ENCODE results near the gene NFASC. TPM values are rescaled to one million over a fixed set of nuclear protein-coding genes. Genes with fewer than 3 reads are reported as not detected.

Gene NFASC
- total and polyA plus RNA-seq, 2 experiments from 2014 or later = 46.3 to 54.7 TPM

DNA sequence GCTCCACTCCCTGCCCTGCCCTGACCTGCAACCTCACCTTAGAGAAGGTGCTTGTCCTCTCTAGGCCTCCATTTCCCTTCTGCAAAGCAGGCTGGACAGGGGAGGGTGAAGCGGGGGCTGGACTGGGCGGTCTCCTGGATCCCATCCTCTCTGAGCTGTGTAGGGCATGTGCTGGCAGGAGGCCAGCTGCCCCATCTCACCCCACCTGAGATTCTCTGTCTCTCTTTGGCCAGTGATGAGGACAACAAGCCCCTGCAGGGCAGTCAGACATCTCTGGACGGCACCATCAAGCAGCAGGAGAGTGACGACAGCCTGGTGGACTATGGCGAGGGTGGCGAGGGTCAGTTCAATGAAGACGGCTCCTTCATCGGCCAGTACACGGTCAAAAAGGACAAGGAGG, 145.4 kb downstream of the NFASC start:
- H3K9ac ChIP-seq = no peak overlapping the region

DNA sequence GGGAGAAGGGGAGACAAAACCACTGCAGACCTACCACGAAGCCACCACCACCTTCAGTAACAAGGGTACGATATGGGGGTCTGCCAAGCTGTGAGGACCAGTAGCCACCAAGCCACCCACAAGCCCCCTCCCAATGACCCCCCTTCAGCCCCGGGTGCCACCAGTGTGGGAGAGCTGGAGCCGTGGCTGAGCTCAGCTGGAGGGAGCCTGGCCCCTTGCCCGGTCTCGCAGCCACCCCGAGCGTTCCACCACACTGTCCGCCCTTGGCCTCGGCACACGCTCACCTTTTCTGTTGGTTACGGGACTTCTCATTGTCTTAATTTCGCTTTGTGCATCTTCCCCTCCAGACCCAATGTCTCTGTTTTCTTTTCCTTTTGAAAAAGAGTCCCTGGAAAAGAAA, 145.9 kb downstream of the NFASC start:
- WGBS, 2 experiments (ENCODE audit: low coverage in 1 of 2, low lambda C conversion rate in 2 of 2, missing lambda C conversion rate in 2 of 2) = 87 to 88% methylated on average over 12 to 13 of the region's 13 CpGs
- TF ChIP-seq EZH2 (IDR thresholded peaks at IDR 0.05; ENCODE audit: insufficient read depth, poor library complexity, severe bottlenecking) (no peak), EZH2phosphoT487 (IDR thresholded peaks at IDR 0.05; ENCODE audit: insufficient read depth, low read depth) (no peak)
- no peaks in the 10 kb centered on the region for H3K4me1 ChIP-seq (ENCODE audit: insufficient read depth)
- H3K9me2 ChIP-seq (ENCODE audit: insufficient read depth) = no peaks in the 10 kb centered on the region
- no peak for DNase-seq
- H3K9me3 ChIP-seq (ENCODE audit: low read depth) = no peaks in the 10 kb centered on the region
- H3K4me2 ChIP-seq (ENCODE audit: unreplicated experiment) = no peak overlapping the region
- H2AFZ ChIP-seq = no peak overlapping the region
- no peak overlapping the region for H3K9ac ChIP-seq
- in situ Hi-C loops (cut with MboI) = no loop called here
- no peaks in the 10 kb centered on the region for H4K20me1 ChIP-seq (ENCODE audit: insufficient read depth)
- H3K36me3 ChIP-seq (ENCODE audit: low read depth) = no peaks in the 10 kb centered on the region
- H3F3A ChIP-seq (ENCODE audit: insufficient read depth) = no peaks in the 10 kb centered on the region
- H3K4me3 ChIP-seq = no peak overlapping the region
- no peaks in the 10 kb centered on the region for H3K79me2 ChIP-seq (ENCODE audit: insufficient read depth)
- no peaks in the 10 kb centered on the region for H3K27me3 ChIP-seq (replicated peaks; ENCODE audit: insufficient read depth)
- no peak overlapping the region for H3K27ac ChIP-seq

More for the DNA sequence above, 145.4 kb downstream of the NFASC start:
- Histone ChIP-seq H3K4me3 (no peak overlapping the region), H3K4me1 (ENCODE audit: insufficient read depth) (no peaks in the 10 kb centered on the region), H3K36me3 (ENCODE audit: low read depth) (no peaks in the 10 kb centered on the region), H4K20me1 (ENCODE audit: insufficient read depth) (no peaks in the 10 kb centered on the region), H3K27me3 (replicated peaks; ENCODE audit: insufficient read depth) (no peaks in the 10 kb centered on the region), H3F3A (ENCODE audit: insufficient read depth) (no peaks in the 10 kb centered on the region), H3K27ac (no peak overlapping the region), H3K9me3 (ENCODE audit: low read depth) (no peaks in the 10 kb centered on the region), H3K79me2 (ENCODE audit: insufficient read depth) (no peaks in the 10 kb centered on the region), H3K4me2 (ENCODE audit: unreplicated experiment) (no peak overlapping the region), H3K9me2 (ENCODE audit: insufficient read depth) (no peaks in the 10 kb centered on the region), H2AFZ (no peak overlapping the region)
- in situ Hi-C loops (cut with MboI) = no loop called here
- 94% methylated on average over 9 of the region's 9 CpGs for WGBS, 2 experiments (ENCODE audit: low coverage in 1 of 2, low lambda C conversion rate in 2 of 2, missing lambda C conversion rate in 2 of 2)
- no peak for TF ChIP-seq EZH2phosphoT487 (IDR thresholded peaks at IDR 0.05; ENCODE audit: insufficient read depth, low read depth)
- TF ChIP-seq EZH2 (IDR thresholded peaks at IDR 0.05; ENCODE audit: insufficient read depth, poor library complexity, severe bottlenecking) = no peak
- DNase-seq = no peak

DNA sequence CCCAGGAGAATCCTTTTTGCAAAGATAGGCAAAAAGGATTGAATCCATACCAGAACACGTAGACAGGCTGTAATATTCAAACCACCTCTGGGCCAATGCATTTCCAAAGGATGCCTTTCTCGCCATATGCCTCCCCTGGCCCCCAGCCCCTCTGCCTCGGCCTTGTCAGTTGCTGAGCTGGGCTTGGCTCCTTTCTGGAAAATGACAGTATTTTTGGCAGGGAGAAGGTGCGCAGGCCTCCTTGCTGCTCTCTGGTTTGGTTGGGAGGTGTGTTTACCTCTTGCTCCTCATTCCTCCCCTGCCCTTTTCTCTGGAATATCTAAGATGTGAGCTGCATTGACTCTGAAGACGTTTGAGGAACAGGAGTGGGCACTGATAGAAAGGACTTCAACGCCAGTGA, 146.3 kb downstream of the NFASC start:
- H3K27ac ChIP-seq = no peak overlapping the region
- 87 to 92% methylated on average over 6 of the region's 6 CpGs for WGBS, 2 experiments (ENCODE audit: low coverage in 1 of 2, low lambda C conversion rate in 2 of 2, missing lambda C conversion rate in 2 of 2)
- no peaks in the 10 kb centered on the region for H3K4me1 ChIP-seq (ENCODE audit: insufficient read depth)
- no peak overlapping the region for H2AFZ ChIP-seq
- H3K9me2 ChIP-seq (ENCODE audit: insufficient read depth) = no peaks in the 10 kb centered on the region
- no peak for DNase-seq
- H3K79me2 ChIP-seq (ENCODE audit: insufficient read depth) = no peaks in the 10 kb centered on the region
- no peaks in the 10 kb centered on the region for H4K20me1 ChIP-seq (ENCODE audit: insufficient read depth)
- no peaks in the 10 kb centered on the region for H3F3A ChIP-seq (ENCODE audit: insufficient read depth)
- H3K4me3 ChIP-seq = no peak overlapping the region
- H3K9ac ChIP-seq = no peak overlapping the region
- in situ Hi-C loops (cut with MboI) = no loop called here
- no peaks in the 10 kb centered on the region for H3K27me3 ChIP-seq (replicated peaks; ENCODE audit: insufficient read depth)
- H3K9me3 ChIP-seq (ENCODE audit: low read depth) = no peaks in the 10 kb centered on the region
- H3K4me2 ChIP-seq (ENCODE audit: unreplicated experiment) = no peak overlapping the region
- TF ChIP-seq EZH2 (IDR thresholded peaks at IDR 0.05; ENCODE audit: insufficient read depth, poor library complexity, severe bottlenecking) (no peak), EZH2phosphoT487 (IDR thresholded peaks at IDR 0.05; ENCODE audit: insufficient read depth, low read depth) (no peak)
- no peaks in the 10 kb centered on the region for H3K36me3 ChIP-seq (ENCODE audit: low read depth)

DNA sequence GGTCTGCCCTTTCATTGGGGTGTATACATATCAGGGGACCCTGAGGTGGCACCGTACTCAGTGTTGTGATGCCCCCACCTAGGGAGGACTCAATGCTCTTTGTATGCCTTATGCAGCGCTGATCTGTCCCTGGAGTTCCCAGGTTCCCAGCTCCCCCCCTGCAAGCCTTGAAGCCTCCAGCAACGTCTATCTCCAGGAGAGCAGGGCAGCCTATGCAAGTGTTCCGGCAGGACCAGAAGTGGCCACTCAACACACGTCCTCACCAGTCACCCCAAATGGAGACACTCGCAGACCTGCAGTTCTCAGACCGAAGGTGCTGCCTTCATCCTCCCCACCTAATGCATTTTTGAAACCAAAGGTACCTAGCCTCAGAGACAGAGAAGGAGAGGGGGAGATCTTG, 147.1 kb downstream of the NFASC start:
- in situ Hi-C loops (cut with MboI) = no loop called here

DNA sequence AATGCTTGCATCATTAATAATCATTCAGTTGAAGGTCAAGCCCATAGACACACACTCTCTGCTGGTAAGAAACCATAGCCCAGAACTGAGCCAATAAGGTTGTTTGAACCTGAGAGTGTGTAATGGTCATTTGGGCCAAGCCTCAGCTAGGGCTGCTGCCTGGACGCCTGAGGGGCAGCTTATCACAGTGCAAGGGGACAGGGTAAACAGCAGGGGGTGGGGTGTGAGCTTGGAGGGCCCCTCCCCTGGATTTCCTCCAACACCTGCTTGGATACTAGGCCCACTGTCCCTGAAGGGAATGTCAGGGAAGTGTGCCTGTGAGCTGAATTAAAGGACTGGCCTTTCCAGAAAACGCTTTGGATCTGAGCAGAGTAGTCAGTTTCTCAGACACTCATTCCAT, 147.7 kb downstream of the NFASC start:
- no peak for TF ChIP-seq EZH2phosphoT487 (IDR thresholded peaks at IDR 0.05; ENCODE audit: insufficient read depth, low read depth)
- TF ChIP-seq EZH2 (IDR thresholded peaks at IDR 0.05; ENCODE audit: insufficient read depth, poor library complexity, severe bottlenecking) = no peak
- no peaks in the 10 kb centered on the region for H3K79me2 ChIP-seq (ENCODE audit: insufficient read depth)
- no peaks in the 10 kb centered on the region for H4K20me1 ChIP-seq (ENCODE audit: insufficient read depth)
- 68 to 71% methylated on average over 2 of the region's 2 CpGs for WGBS, 2 experiments (ENCODE audit: low coverage in 1 of 2, low lambda C conversion rate in 2 of 2, missing lambda C conversion rate in 2 of 2)
- no peak overlapping the region for H3K4me2 ChIP-seq (ENCODE audit: unreplicated experiment)
- no peaks in the 10 kb centered on the region for H3K9me2 ChIP-seq (ENCODE audit: insufficient read depth)
- no peaks in the 10 kb centered on the region for H3K4me1 ChIP-seq (ENCODE audit: insufficient read depth)
- no peaks in the 10 kb centered on the region for H3F3A ChIP-seq (ENCODE audit: insufficient read depth)
- H2AFZ ChIP-seq = no peak overlapping the region
- no peak overlapping the region for H3K27ac ChIP-seq
- no peaks in the 10 kb centered on the region for H3K36me3 ChIP-seq (ENCODE audit: low read depth)
- DNase-seq = no peak
- in situ Hi-C loops (cut with MboI) = no loop called here
- H3K9ac ChIP-seq = no peak overlapping the region
- no peaks in the 10 kb centered on the region for H3K9me3 ChIP-seq (ENCODE audit: low read depth)
- no peak overlapping the region for H3K4me3 ChIP-seq
- no peaks in the 10 kb centered on the region for H3K27me3 ChIP-seq (replicated peaks; ENCODE audit: insufficient read depth)

More for the DNA sequence above, 147.1 kb downstream of the NFASC start:
- H3K4me2 ChIP-seq (ENCODE audit: unreplicated experiment) = no peak overlapping the region
- no peak overlapping the region for H3K9ac ChIP-seq
- no peak for DNase-seq
- no peaks in the 10 kb centered on the region for H3K79me2 ChIP-seq (ENCODE audit: insufficient read depth)
- no peak overlapping the region for H2AFZ ChIP-seq
- 89 to 96% methylated on average over 7 of the region's 7 CpGs for WGBS, 2 experiments (ENCODE audit: low coverage in 1 of 2, low lambda C conversion rate in 2 of 2, missing lambda C conversion rate in 2 of 2)
- H3F3A ChIP-seq (ENCODE audit: insufficient read depth) = no peaks in the 10 kb centered on the region
- no peaks in the 10 kb centered on the region for H4K20me1 ChIP-seq (ENCODE audit: insufficient read depth)
- no peaks in the 10 kb centered on the region for H3K9me2 ChIP-seq (ENCODE audit: insufficient read depth)
- no peak for TF ChIP-seq EZH2 (IDR thresholded peaks at IDR 0.05; ENCODE audit: insufficient read depth, poor library complexity, severe bottlenecking)
- no peaks in the 10 kb centered on the region for H3K36me3 ChIP-seq (ENCODE audit: low read depth)
- no peak overlapping the region for H3K4me3 ChIP-seq
- no peak overlapping the region for H3K27ac ChIP-seq
- H3K27me3 ChIP-seq (replicated peaks; ENCODE audit: insufficient read depth) = no peaks in the 10 kb centered on the region
- no peaks in the 10 kb centered on the region for H3K9me3 ChIP-seq (ENCODE audit: low read depth)
- H3K4me1 ChIP-seq (ENCODE audit: insufficient read depth) = no peaks in the 10 kb centered on the region

All from GM23248 (cell line).